Ovary (tissue), 3 donors: ENCODE results near the gene KRT76.

Experiments
- CTCF ChIP-seq, 3 donors: fragments of 450-650 bp in 2 of 3; fragments of 200-600 bp in 1 of 3; IDR thresholded peaks; one replicate each; pipeline versions ENCODE4 v1.5.1 to v1.8.0; 2016 to 2022; ENCODE audit warnings: antibody characterized with exemption in 3 of 3, mild to moderate bottlenecking in 1 of 3
- POLR2A ChIP-seq: fragments of 450-650 bp; IDR thresholded peaks from one replicate; pipeline ENCODE4 v1.6.1; 2017; ENCODE audit warnings: antibody characterized with exemption, mild to moderate bottlenecking, moderate library complexity
- donor health status: DM: no; HTN: no; CAD: no.

GRCh38 chr12:52810554-52810953 is 33.4 kb upstream of the KRT76 start:
- TF ChIP-seq CTCF (IDR thresholded peaks at IDR 0.05) (no peak), POLR2A (no peak)
